A549 (cell line): ENCODE results near the gene TSHZ2. TPM values are rescaled to one million over a fixed set of nuclear protein-coding genes. Genes with fewer than 3 reads are reported as not detected.

Experiments used
- ATAC-seq, 2 experiments: fragments of 200-7000 bp in 1 of 2; fragments of >200 bp in 1 of 2; cut with Nextera tagmentation in 1 of 2; cut with Tn5 transposase in 1 of 2; 3 replicates each; pipeline versions ENCODE4 v1.8.0 to v1.9.1; 2018 to 2020; ENCODE audit warnings: mild to moderate bottlenecking in 1 of 2, moderate library complexity in 1 of 2
- CTCF ChIA-PET: fragments of 300-600 bp; sonication (Branson Sonifier 250); formaldehyde crosslinking; extraction: SDS; loops from one replicate; lab custom pipeline; 2021; ENCODE audit warnings: antibody characterized with exemption, inconsistent platforms; lab: Yijun Ruan, JAX
- POLR2A ChIA-PET: fragments of 350-600 bp; formaldehyde crosslinking; extraction: SDS; loops from one replicate; lab custom pipeline; 2021; ENCODE audit warnings: antibody characterized with exemption, inconsistent platforms; lab: Yijun Ruan, JAX
- DNase-seq, 2 experiments: peaks; one replicate each; pipeline versions ENCODE4 v3.0.0 to v3.0.0-alpha.2; 2011 to 2016; ENCODE audit warnings: low read depth in 1 of 2, low spot score in 1 of 2
- FAIRE-seq: peaks from 2 replicates; lab custom pipeline; 2011; peaks lifted over from hg19 to GRCh38; lab: Jason Lieb, UNC
- H3K27ac ChIP-seq, 2 experiments: fragments of >200 bp; sonication (Bioruptor Twin); formaldehyde crosslinking; 3 replicates each; pipeline ENCODE4 v1.5.1; 2016 to 2017
- H3K4me1 ChIP-seq: fragments of >200 bp; sonication (Bioruptor Twin); formaldehyde crosslinking; 3 replicates; pipeline ENCODE4 v1.6.1; 2016
- H3K4me2 ChIP-seq: fragments of >200 bp; sonication (Bioruptor Twin); formaldehyde crosslinking; 3 replicates; pipeline ENCODE4 v1.6.1; 2016
- H3K4me3 ChIP-seq: fragments of >200 bp; sonication (Bioruptor Twin); formaldehyde crosslinking; 3 replicates; pipeline ENCODE4 v1.5.1; 2016
- H3K9me3 ChIP-seq: fragments of >200 bp; sonication (Bioruptor Twin); formaldehyde crosslinking; 3 replicates; pipeline ENCODE4 v1.6.1; 2016
- ESRRA ChIP-seq: fragments of 150-350 bp; IDR thresholded peaks from 2 replicates; pipeline ENCODE4 v1.6.1; 2014; ENCODE audit warnings: mild to moderate bottlenecking, low read length, borderline replicate concordance
- FOSL2 ChIP-seq, 2 experiments: fragments of 450-650 bp in 1 of 2; fragments of >200 bp in 1 of 2; sonication (Bioruptor Twin) in 1 of 2; formaldehyde crosslinking; IDR thresholded peaks; 2 replicates each; pipeline versions ENCODE4 v1.5.0 to v1.6.1; 2016 to 2020; ENCODE audit warnings: mild to moderate bottlenecking in 1 of 2, moderate library complexity in 1 of 2
- GATA3 ChIP-seq: IDR thresholded peaks from 2 replicates; pipeline ENCODE4 v1.6.1; 2012; ENCODE audit warnings: borderline replicate concordance
- HDAC2 ChIP-seq: fragments of 200-600 bp; sonication (generic); IDR thresholded peaks from 2 replicates; pipeline ENCODE4 v1.6.1; 2016
- HEYL ChIP-seq: fragments of 250-450 bp; sonication (Bioruptor Pico); IDR thresholded peaks from 2 replicates; pipeline ENCODE4 v1.8.0; 2021; ENCODE audit warnings: mild to moderate bottlenecking, moderate library complexity
- HOXA7 ChIP-seq: fragments of 250-450 bp; sonication (Bioruptor Pico); IDR thresholded peaks from 2 replicates; pipeline ENCODE4 v1.5.0; 2020; ENCODE audit warnings: mild to moderate bottlenecking, moderate library complexity
- HOXB13 ChIP-seq: fragments of 250-450 bp; sonication (Bioruptor Pico); IDR thresholded peaks from 2 replicates; pipeline ENCODE4 v1.5.0; 2020; ENCODE audit warnings: low read depth, mild to moderate bottlenecking, moderate library complexity
- HOXB5 ChIP-seq: fragments of 250-450 bp; sonication (Bioruptor Pico); IDR thresholded peaks from 2 replicates; pipeline ENCODE4 v1.5.0; 2020; ENCODE audit warnings: mild to moderate bottlenecking, moderate library complexity
- JUN ChIP-seq, 2 experiments: fragments of >200 bp; sonication (Bioruptor Twin); formaldehyde crosslinking; IDR thresholded peaks; 2 replicates in 1 of 2; 3 replicates in 1 of 2; pipeline ENCODE4 v1.6.1; 2016 to 2017
- KDM1A ChIP-seq: fragments of 200-600 bp; sonication (generic); IDR thresholded peaks from 2 replicates; pipeline ENCODE4 v1.6.1; 2016; ENCODE audit warnings: low read depth, mild to moderate bottlenecking
- MYC ChIP-seq: IDR thresholded peaks from 2 replicates; pipeline ENCODE4 v1.6.1; 2012; ENCODE audit warnings: mild to moderate bottlenecking, inconsistent platforms, low read length, improper control_type of control experiment, borderline replicate concordance
- NFE2L2 ChIP-seq: fragments of 150-350 bp; conservative IDR thresholded peaks from 2 replicates; pipeline ENCODE4 v1.6.1; 2014; ENCODE audit warnings: low read length
- NPAS2 ChIP-seq: fragments of 250-450 bp; sonication (Bioruptor Pico); IDR thresholded peaks from 2 replicates; pipeline ENCODE4 v1.8.0; 2022; ENCODE audit warnings: mild to moderate bottlenecking, moderate library complexity, borderline replicate concordance
- PHF8 ChIP-seq: fragments of 200-600 bp; sonication (generic); IDR thresholded peaks from 2 replicates; pipeline ENCODE4 v1.6.1; 2016; ENCODE audit warnings: low read depth, mild to moderate bottlenecking, antibody characterized with exemption, moderate library complexity, borderline replicate concordance
- POLR2A ChIP-seq: IDR thresholded peaks from 2 replicates; pipeline ENCODE4 v1.6.1; 2012; ENCODE audit warnings: mild to moderate bottlenecking, low read length
- RARB ChIP-seq: fragments of 250-450 bp; sonication (Bioruptor Pico); IDR thresholded peaks from 2 replicates; pipeline ENCODE4 v1.8.0; 2021; ENCODE audit warnings: mild to moderate bottlenecking, moderate library complexity
- RCOR1 ChIP-seq: fragments of 150-350 bp; IDR thresholded peaks from 2 replicates; pipeline ENCODE4 v1.6.1; 2014; ENCODE audit warnings: antibody characterized with exemption, low read length, low read depth
- RFX5 ChIP-seq: fragments of 450-650 bp; IDR thresholded peaks from 2 replicates; pipeline ENCODE4 v1.7.1; 2014; ENCODE audit warnings: antibody characterized with exemption, mild to moderate bottlenecking, moderate library complexity
- TP53 ChIP-seq: fragments of 250-450 bp; sonication (Bioruptor Pico); IDR thresholded peaks from 2 replicates; pipeline ENCODE4 v1.5.0; 2021; ENCODE audit warnings: mild to moderate bottlenecking, moderate library complexity
- ZNF302 ChIP-seq: fragments of 250-450 bp; sonication (Bioruptor Pico); IDR thresholded peaks from 2 replicates; pipeline ENCODE4 v1.9.0; 2021; ENCODE audit warnings: inconsistent platforms, mild to moderate bottlenecking, moderate library complexity
- WGBS: methylation state at CpG from one replicate; pipeline ENCODE4 v1.1.6; 2017; ENCODE audit errors: missing lambda C conversion rate; 5-methylcytosine and 5-hydroxymethylcytosine counted together
- polyA plus RNA-seq, 4 experiments: library from polyadenylated mRNA; depleted of rRNA in 3 of 4; stranded (reverse); fragments of >200 nt; fragmentation: RNase III in 1 of 4; extraction: RNeasy Plus Mini Kit Qiagen cat#74134 plus additional on column Dnase treatment in 1 of 4; gene quantifications; 2 replicates in 3 of 4; 3 replicates in 1 of 4; pipeline ENCODE4 v1.2.3, GENCODE V29; 2011 to 2017
- TF ChIP-seq, protein P1 (sequence below): fragments of 450-650 bp; IDR thresholded peaks from 2 replicates; pipeline ENCODE4 v1.6.1; 2014; ENCODE audit warnings: antibody characterized with exemption
- TF ChIP-seq, protein P2 (sequence below): IDR thresholded peaks from 2 replicates; pipeline ENCODE4 v1.6.1; 2012
- TF ChIP-seq, protein P3 (sequence below): fragments of >200 bp; sonication (Bioruptor Twin); formaldehyde crosslinking; IDR thresholded peaks from 3 replicates; pipeline ENCODE4 v1.5.1; 2016
- TF ChIP-seq, protein P4 (sequence below): IDR thresholded peaks from 2 replicates; pipeline ENCODE4 v1.6.1; 2012; ENCODE audit warnings: low read depth, borderline replicate concordance
- TF ChIP-seq, protein P5 (sequence below): fragments of >200 bp; sonication (Bioruptor Twin); formaldehyde crosslinking; IDR thresholded peaks from 3 replicates; pipeline ENCODE4 v1.6.1; 2016
- TF ChIP-seq, protein P6 (sequence below): fragments of 200-600 bp; sonication (generic); IDR thresholded peaks from 2 replicates; pipeline ENCODE4 v1.6.1; 2016; ENCODE audit warnings: antibody characterized with exemption, mild to moderate bottlenecking, moderate library complexity
- TF ChIP-seq, protein P7 (sequence below): fragments of 250-450 bp; sonication (Bioruptor Pico); IDR thresholded peaks from 2 replicates; pipeline ENCODE4 v1.5.0; 2021; ENCODE audit warnings: mild to moderate bottlenecking, moderate library complexity, borderline replicate concordance

TSHZ2 gene
- polyA plus RNA-seq, 2 of the 4 experiments (the other 2 are of a cell fraction) = not detected

DNA sequence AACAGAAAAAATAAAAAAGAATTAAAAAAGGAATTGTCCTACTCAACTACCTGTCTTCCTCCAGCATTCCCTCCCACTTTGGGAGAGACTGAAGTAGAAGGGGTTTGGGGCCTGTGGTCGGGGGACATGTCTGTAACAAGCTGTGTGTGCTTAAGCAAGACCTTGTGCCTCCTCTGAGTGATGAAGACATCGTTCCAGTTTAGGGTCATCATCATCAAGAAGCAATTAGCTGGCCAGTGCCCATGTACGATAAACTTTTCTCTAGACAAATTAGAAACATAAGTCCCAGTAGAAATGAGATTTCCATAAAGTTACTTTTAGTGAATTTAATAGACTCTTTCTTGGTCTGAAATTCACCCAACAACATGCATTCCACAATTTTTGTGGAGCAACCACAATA is 348.5 kb downstream of the TSHZ2 start:
- TF ChIP-seq POLR2A (no peak), TP53 (CRISPR knock-in tag) (no peak), MYC (no peak), FOSL2 (IDR thresholded peaks at IDR 0.05) (no peak), FOSL2 (CRISPR knock-in tag; IDR thresholded peaks at IDR 0.05) (no peak), HDAC2 (no peak), RFX5 (no peak), ZNF302 (CRISPR knock-in tag) (no peak), HOXB5 (CRISPR knock-in tag) (no peak), KDM1A (no peak), HEYL (CRISPR knock-in tag) (no peak), HOXB13 (no peak), GATA3 (no peak)
- TF ChIP-seq, protein P1, sequence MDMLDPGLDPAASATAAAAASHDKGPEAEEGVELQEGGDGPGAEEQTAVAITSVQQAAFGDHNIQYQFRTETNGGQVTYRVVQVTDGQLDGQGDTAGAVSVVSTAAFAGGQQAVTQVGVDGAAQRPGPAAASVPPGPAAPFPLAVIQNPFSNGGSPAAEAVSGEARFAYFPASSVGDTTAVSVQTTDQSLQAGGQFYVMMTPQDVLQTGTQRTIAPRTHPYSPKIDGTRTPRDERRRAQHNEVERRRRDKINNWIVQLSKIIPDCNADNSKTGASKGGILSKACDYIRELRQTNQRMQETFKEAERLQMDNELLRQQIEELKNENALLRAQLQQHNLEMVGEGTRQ = no peak
- TF ChIP-seq, protein P2, sequence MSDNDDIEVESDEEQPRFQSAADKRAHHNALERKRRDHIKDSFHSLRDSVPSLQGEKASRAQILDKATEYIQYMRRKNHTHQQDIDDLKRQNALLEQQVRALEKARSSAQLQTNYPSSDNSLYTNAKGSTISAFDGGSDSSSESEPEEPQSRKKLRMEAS = no peak
- TF ChIP-seq, protein P3, sequence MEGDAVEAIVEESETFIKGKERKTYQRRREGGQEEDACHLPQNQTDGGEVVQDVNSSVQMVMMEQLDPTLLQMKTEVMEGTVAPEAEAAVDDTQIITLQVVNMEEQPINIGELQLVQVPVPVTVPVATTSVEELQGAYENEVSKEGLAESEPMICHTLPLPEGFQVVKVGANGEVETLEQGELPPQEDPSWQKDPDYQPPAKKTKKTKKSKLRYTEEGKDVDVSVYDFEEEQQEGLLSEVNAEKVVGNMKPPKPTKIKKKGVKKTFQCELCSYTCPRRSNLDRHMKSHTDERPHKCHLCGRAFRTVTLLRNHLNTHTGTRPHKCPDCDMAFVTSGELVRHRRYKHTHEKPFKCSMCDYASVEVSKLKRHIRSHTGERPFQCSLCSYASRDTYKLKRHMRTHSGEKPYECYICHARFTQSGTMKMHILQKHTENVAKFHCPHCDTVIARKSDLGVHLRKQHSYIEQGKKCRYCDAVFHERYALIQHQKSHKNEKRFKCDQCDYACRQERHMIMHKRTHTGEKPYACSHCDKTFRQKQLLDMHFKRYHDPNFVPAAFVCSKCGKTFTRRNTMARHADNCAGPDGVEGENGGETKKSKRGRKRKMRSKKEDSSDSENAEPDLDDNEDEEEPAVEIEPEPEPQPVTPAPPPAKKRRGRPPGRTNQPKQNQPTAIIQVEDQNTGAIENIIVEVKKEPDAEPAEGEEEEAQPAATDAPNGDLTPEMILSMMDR = no peak
- TF ChIP-seq, protein P4, sequence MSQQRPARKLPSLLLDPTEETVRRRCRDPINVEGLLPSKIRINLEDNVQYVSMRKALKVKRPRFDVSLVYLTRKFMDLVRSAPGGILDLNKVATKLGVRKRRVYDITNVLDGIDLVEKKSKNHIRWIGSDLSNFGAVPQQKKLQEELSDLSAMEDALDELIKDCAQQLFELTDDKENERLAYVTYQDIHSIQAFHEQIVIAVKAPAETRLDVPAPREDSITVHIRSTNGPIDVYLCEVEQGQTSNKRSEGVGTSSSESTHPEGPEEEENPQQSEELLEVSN = no peak
- TF ChIP-seq, protein P5, sequence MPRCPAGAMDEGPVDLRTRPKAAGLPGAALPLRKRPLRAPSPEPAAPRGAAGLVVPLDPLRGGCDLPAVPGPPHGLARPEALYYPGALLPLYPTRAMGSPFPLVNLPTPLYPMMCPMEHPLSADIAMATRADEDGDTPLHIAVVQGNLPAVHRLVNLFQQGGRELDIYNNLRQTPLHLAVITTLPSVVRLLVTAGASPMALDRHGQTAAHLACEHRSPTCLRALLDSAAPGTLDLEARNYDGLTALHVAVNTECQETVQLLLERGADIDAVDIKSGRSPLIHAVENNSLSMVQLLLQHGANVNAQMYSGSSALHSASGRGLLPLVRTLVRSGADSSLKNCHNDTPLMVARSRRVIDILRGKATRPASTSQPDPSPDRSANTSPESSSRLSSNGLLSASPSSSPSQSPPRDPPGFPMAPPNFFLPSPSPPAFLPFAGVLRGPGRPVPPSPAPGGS = no peak
- Histone ChIP-seq H3K4me2 (no peak overlapping the region), H3K9me3 (no peaks in the 10 kb centered on the region), H3K27ac (no peak overlapping the region), H3K4me3 (no peak overlapping the region), H3K4me1 (no peaks in the 10 kb centered on the region)
- POLR2A ChIA-PET = no interaction called here
- 37% methylated on average over 3 of the region's 3 CpGs for WGBS
- FAIRE-seq (no peak), ATAC-seq (no peak), DNase-seq (no peak)
- CTCF ChIA-PET = interaction anchor here (1.8 kb wide), 1 partner anchor 11 kb away, joined by 4 read pairs; no protein-coding TSS in a partner anchor

DNA sequence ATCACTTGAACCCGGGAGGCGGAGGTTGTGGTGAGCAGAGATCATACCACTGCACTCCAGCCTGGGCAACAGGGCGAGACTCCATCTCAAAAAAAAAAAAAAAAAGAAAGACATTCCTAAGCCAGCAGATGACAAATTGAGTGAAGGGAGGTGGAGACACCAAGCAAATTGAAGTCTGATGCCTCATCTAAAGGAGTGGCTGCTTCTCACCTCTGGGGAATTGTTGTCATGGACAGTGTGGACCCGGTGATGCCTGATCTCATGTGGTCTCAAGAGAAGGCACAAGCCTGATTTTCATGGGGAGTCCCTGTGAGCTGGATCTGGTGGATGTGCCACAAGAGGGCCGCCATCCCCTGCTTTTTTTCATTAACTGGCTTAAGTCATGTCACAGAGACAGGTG is 349.4 kb downstream of the TSHZ2 start:
- FAIRE-seq (no peak), ATAC-seq (no peak), DNase-seq (peak in 1 of 2 experiments; percentile 7)
- POLR2A ChIA-PET = no interaction called here
- CTCF ChIA-PET = no interaction called here
- TF ChIP-seq, protein P6, sequence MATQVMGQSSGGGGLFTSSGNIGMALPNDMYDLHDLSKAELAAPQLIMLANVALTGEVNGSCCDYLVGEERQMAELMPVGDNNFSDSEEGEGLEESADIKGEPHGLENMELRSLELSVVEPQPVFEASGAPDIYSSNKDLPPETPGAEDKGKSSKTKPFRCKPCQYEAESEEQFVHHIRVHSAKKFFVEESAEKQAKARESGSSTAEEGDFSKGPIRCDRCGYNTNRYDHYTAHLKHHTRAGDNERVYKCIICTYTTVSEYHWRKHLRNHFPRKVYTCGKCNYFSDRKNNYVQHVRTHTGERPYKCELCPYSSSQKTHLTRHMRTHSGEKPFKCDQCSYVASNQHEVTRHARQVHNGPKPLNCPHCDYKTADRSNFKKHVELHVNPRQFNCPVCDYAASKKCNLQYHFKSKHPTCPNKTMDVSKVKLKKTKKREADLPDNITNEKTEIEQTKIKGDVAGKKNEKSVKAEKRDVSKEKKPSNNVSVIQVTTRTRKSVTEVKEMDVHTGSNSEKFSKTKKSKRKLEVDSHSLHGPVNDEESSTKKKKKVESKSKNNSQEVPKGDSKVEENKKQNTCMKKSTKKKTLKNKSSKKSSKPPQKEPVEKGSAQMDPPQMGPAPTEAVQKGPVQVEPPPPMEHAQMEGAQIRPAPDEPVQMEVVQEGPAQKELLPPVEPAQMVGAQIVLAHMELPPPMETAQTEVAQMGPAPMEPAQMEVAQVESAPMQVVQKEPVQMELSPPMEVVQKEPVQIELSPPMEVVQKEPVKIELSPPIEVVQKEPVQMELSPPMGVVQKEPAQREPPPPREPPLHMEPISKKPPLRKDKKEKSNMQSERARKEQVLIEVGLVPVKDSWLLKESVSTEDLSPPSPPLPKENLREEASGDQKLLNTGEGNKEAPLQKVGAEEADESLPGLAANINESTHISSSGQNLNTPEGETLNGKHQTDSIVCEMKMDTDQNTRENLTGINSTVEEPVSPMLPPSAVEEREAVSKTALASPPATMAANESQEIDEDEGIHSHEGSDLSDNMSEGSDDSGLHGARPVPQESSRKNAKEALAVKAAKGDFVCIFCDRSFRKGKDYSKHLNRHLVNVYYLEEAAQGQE = no peak
- TF ChIP-seq RARB (CRISPR knock-in tag) = no peak
- no peak for TF ChIP-seq PHF8
- TF ChIP-seq, protein P7, sequence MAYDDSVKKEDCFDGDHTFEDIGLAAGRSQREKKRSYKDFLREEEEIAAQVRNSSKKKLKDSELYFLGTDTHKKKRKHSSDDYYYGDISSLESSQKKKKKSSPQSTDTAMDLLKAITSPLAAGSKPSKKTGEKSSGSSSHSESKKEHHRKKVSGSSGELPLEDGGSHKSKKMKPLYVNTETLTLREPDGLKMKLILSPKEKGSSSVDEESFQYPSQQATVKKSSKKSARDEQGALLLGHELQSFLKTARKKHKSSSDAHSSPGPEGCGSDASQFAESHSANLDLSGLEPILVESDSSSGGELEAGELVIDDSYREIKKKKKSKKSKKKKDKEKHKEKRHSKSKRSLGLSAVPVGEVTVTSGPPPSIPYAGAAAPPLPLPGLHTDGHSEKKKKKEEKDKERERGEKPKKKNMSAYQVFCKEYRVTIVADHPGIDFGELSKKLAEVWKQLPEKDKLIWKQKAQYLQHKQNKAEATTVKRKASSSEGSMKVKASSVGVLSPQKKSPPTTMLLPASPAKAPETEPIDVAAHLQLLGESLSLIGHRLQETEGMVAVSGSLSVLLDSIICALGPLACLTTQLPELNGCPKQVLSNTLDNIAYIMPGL (CRISPR knock-in tag) = no peak
- TF ChIP-seq NFE2L2 = no peak
- no peak for TF ChIP-seq HOXA7 (CRISPR knock-in tag)
- TF ChIP-seq RCOR1 = no peak
- TF ChIP-seq ESRRA = no peak
- TF ChIP-seq HDAC2 = no peak
- TF ChIP-seq KDM1A = no peak
- TF ChIP-seq NPAS2 (CRISPR knock-in tag) = no peak
- no peak for TF ChIP-seq JUN (IDR thresholded peaks at IDR 0.05)
- H3K4me3 ChIP-seq = no peak overlapping the region
- WGBS = 61% methylated on average over 5 of the region's 5 CpGs
- no peak overlapping the region for H3K27ac ChIP-seq
- no peak overlapping the region for H3K4me2 ChIP-seq
- no peaks in the 10 kb centered on the region for H3K9me3 ChIP-seq
- no peaks in the 10 kb centered on the region for H3K4me1 ChIP-seq
